Measurements from ENCODE around the gene NAALADL2.

Gene NAALADL2

GRCh38 chr3:174857301-174857700 lies 1.8 kb upstream of the NAALADL2 start:
- Histone ChIP-seq H3K27ac (ENCODE audit: low read depth, low read length) (no peak overlapping the region), H3K9me3 (ENCODE audit: control insufficient read depth, insufficient read depth, low read length) (no peaks in the 10 kb centered on the region), H3K4me3 (ENCODE audit: low read depth, low read length) (no peak overlapping the region)

GRCh38 chr3:174858353-174858752 lies 781 bp upstream of the NAALADL2 start:
- Histone ChIP-seq H3K9me3 (ENCODE audit: control insufficient read depth, insufficient read depth, low read length) (no peaks in the 10 kb centered on the region), H3K27ac (ENCODE audit: low read depth, low read length) (no peak overlapping the region), H3K36me3 (ENCODE audit: control insufficient read depth, insufficient read depth, low read length) (no peaks in the 10 kb centered on the region), H3K4me3 (ENCODE audit: low read depth, low read length) (no peak overlapping the region), H3K27me3 (ENCODE audit: control insufficient read depth, insufficient read depth, low read length) (no peaks in the 10 kb centered on the region), H3K4me1 (ENCODE audit: control insufficient read depth, insufficient read depth, low read length) (peaks cover 10% of the 10 kb centered on the region), H3K9ac (ENCODE audit: low read depth, low read length) (no peak overlapping the region)

More at GRCh38 chr3:174857301-174857700, 1.8 kb upstream of the NAALADL2 start:
- Histone ChIP-seq H3K9ac (ENCODE audit: low read depth, low read length) (no peak overlapping the region), H3K4me1 (ENCODE audit: control insufficient read depth, insufficient read depth, low read length) (peaks cover 10% of the 10 kb centered on the region), H3K36me3 (ENCODE audit: control insufficient read depth, insufficient read depth, low read length) (no peaks in the 10 kb centered on the region), H3K27me3 (ENCODE audit: control insufficient read depth, insufficient read depth, low read length) (no peaks in the 10 kb centered on the region)

GRCh38 chr3:174859756-174860155 lies 622 bp downstream of the NAALADL2 start:
- Histone ChIP-seq H3K9me3 (ENCODE audit: control insufficient read depth, insufficient read depth, low read length) (no peaks in the 10 kb centered on the region), H3K27me3 (ENCODE audit: control insufficient read depth, insufficient read depth, low read length) (no peaks in the 10 kb centered on the region), H3K4me1 (ENCODE audit: control insufficient read depth, insufficient read depth, low read length) (peaks cover 10% of the 10 kb centered on the region), H3K36me3 (ENCODE audit: control insufficient read depth, insufficient read depth, low read length) (no peaks in the 10 kb centered on the region), H3K4me3 (ENCODE audit: low read depth, low read length) (no peak overlapping the region), H3K9ac (ENCODE audit: low read depth, low read length) (0 out of 2 replicates have a peak overlapping the region, but pooled peaks have one; percentile 18), H3K27ac (ENCODE audit: low read depth, low read length) (no peak overlapping the region)

- no peaks in the 10 kb centered on the region for H3K9me3 ChIP-seq (ENCODE audit: control insufficient read depth, insufficient read depth, low read length)
- no peaks in the 10 kb centered on the region for H3K27me3 ChIP-seq (ENCODE audit: control insufficient read depth, insufficient read depth, low read length)
- no peaks in the 10 kb centered on the region for H3K36me3 ChIP-seq (ENCODE audit: control insufficient read depth, insufficient read depth, low read length)
- H3K27ac ChIP-seq (ENCODE audit: low read depth, low read length): no peak overlapping the region
- no peak overlapping the region for H3K4me3 ChIP-seq (ENCODE audit: low read depth, low read length)
- peaks cover 10% of the 10 kb centered on the region for H3K4me1 ChIP-seq (ENCODE audit: control insufficient read depth, insufficient read depth, low read length)
- H3K9ac ChIP-seq (ENCODE audit: low read depth, low read length): no peak overlapping the region
Observed at GRCh38 chr3:174862101-174862500, 3.0 kb downstream of the NAALADL2 start.

- Histone ChIP-seq H3K9me3 (ENCODE audit: control insufficient read depth, insufficient read depth, low read length) (no peaks in the 10 kb centered on the region), H3K9ac (ENCODE audit: low read depth, low read length) (no peak overlapping the region), H3K27ac (ENCODE audit: low read depth, low read length) (no peak overlapping the region), H3K36me3 (ENCODE audit: control insufficient read depth, insufficient read depth, low read length) (no peaks in the 10 kb centered on the region), H3K4me3 (ENCODE audit: low read depth, low read length) (no peak overlapping the region), H3K27me3 (ENCODE audit: control insufficient read depth, insufficient read depth, low read length) (no peaks in the 10 kb centered on the region), H3K4me1 (ENCODE audit: control insufficient read depth, insufficient read depth, low read length) (peaks cover 10% of the 10 kb centered on the region)
Observed at GRCh38 chr3:174862666-174863065, 3.5 kb downstream of the NAALADL2 start.

- no peak overlapping the region for H3K9ac ChIP-seq (ENCODE audit: low read depth, low read length)
- H3K27me3 ChIP-seq (ENCODE audit: control insufficient read depth, insufficient read depth, low read length): no peaks in the 10 kb centered on the region
- no peak overlapping the region for H3K4me3 ChIP-seq (ENCODE audit: low read depth, low read length)
- H3K36me3 ChIP-seq (ENCODE audit: control insufficient read depth, insufficient read depth, low read length): no peaks in the 10 kb centered on the region
- H3K27ac ChIP-seq (ENCODE audit: low read depth, low read length): no peak overlapping the region
- H3K9me3 ChIP-seq (ENCODE audit: control insufficient read depth, insufficient read depth, low read length): no peaks in the 10 kb centered on the region
- H3K4me1 ChIP-seq (ENCODE audit: control insufficient read depth, insufficient read depth, low read length): peaks cover 10% of the 10 kb centered on the region
Observed at GRCh38 chr3:174863488-174863887, 4.4 kb downstream of the NAALADL2 start.

- H3K27me3 ChIP-seq (ENCODE audit: control insufficient read depth, insufficient read depth, low read length): no peaks in the 10 kb centered on the region
- no peak overlapping the region for H3K27ac ChIP-seq (ENCODE audit: low read depth, low read length)
- no peaks in the 10 kb centered on the region for H3K36me3 ChIP-seq (ENCODE audit: control insufficient read depth, insufficient read depth, low read length)
- H3K4me1 ChIP-seq (ENCODE audit: control insufficient read depth, insufficient read depth, low read length): no peaks in the 10 kb centered on the region
- no peak overlapping the region for H3K4me3 ChIP-seq (ENCODE audit: low read depth, low read length)
- no peak overlapping the region for H3K9ac ChIP-seq (ENCODE audit: low read depth, low read length)
- no peaks in the 10 kb centered on the region for H3K9me3 ChIP-seq (ENCODE audit: control insufficient read depth, insufficient read depth, low read length)
Observed at GRCh38 chr3:174869448-174869847, 10.3 kb downstream of the NAALADL2 start.

- no peak overlapping the region for H3K4me3 ChIP-seq (ENCODE audit: low read depth, low read length)
- no peak overlapping the region for H3K27ac ChIP-seq (ENCODE audit: low read depth, low read length)
- no peaks in the 10 kb centered on the region for H3K27me3 ChIP-seq (ENCODE audit: control insufficient read depth, insufficient read depth, low read length)
Observed at GRCh38 chr3:174873832-174874657, 14.9 kb downstream of the NAALADL2 start.

GRCh38 chr3:174882789-174883188 lies 23.7 kb downstream of the NAALADL2 start:
- no peak overlapping the region for H3K9ac ChIP-seq (ENCODE audit: low read depth, low read length)
- H3K27ac ChIP-seq (ENCODE audit: low read depth, low read length): no peak overlapping the region
- H3K9me3 ChIP-seq (ENCODE audit: control insufficient read depth, insufficient read depth, low read length): no peaks in the 10 kb centered on the region
- no peaks in the 10 kb centered on the region for H3K36me3 ChIP-seq (ENCODE audit: control insufficient read depth, insufficient read depth, low read length)
- H3K4me1 ChIP-seq (ENCODE audit: control insufficient read depth, insufficient read depth, low read length): no peaks in the 10 kb centered on the region
- H3K27me3 ChIP-seq (ENCODE audit: control insufficient read depth, insufficient read depth, low read length): no peaks in the 10 kb centered on the region
- H3K4me3 ChIP-seq (ENCODE audit: low read depth, low read length): no peak overlapping the region

More at GRCh38 chr3:174873832-174874657, 14.9 kb downstream of the NAALADL2 start:
- H3K9ac ChIP-seq (ENCODE audit: low read depth, low read length): no peak overlapping the region
- no peaks in the 10 kb centered on the region for H3K9me3 ChIP-seq (ENCODE audit: control insufficient read depth, insufficient read depth, low read length)
- peaks cover 9% of the 10 kb centered on the region; the same call in 1 of the 2 replicates for H3K4me1 ChIP-seq (ENCODE audit: control insufficient read depth, insufficient read depth, low read length)
- H3K36me3 ChIP-seq (ENCODE audit: control insufficient read depth, insufficient read depth, low read length): no peaks in the 10 kb centered on the region

- no peak overlapping the region for H3K27ac ChIP-seq (ENCODE audit: low read depth, low read length)
- no peaks in the 10 kb centered on the region for H3K9me3 ChIP-seq (ENCODE audit: control insufficient read depth, insufficient read depth, low read length)
- no peaks in the 10 kb centered on the region for H3K36me3 ChIP-seq (ENCODE audit: control insufficient read depth, insufficient read depth, low read length)
- no peaks in the 10 kb centered on the region for H3K27me3 ChIP-seq (ENCODE audit: control insufficient read depth, insufficient read depth, low read length)
- no peak overlapping the region for H3K9ac ChIP-seq (ENCODE audit: low read depth, low read length)
- no peaks in the 10 kb centered on the region; the same call in 1 of the 2 replicates for H3K4me1 ChIP-seq (ENCODE audit: control insufficient read depth, insufficient read depth, low read length)
- H3K4me3 ChIP-seq (ENCODE audit: low read depth, low read length): no peak overlapping the region
Observed at GRCh38 chr3:174883881-174884675, 24.9 kb downstream of the NAALADL2 start.

Measured in HUES48 (cell line).